Astrocyte of the cerebellum (primary cell): ENCODE data around the gene CGA.

ENCODE experiments used
- DNase-seq: peaks from one replicate; pipeline ENCODE4 v3.0.0-alpha.2; 2011; ENCODE audit warnings: low read depth
- H3K4me3 ChIP-seq: 2 replicates; pipeline ENCODE4 v1.5.1; 2011; ENCODE audit warnings: mild to moderate bottlenecking, low read depth, low read length, moderate library complexity
- in situ Hi-C: cut with HindIII; loops from 2 replicates; pipeline ENCODE4 v1.10.0; 2017; ENCODE audit warnings: low sequenced_read_pairs
- TF ChIP-seq, protein P1 (sequence below): IDR thresholded peaks from 2 replicates; pipeline ENCODE4 v1.5.1; 2012; ENCODE audit warnings: low read length, low read depth, moderate library complexity, mild to moderate bottlenecking; ENCODE audit errors: missing control alignments

The CGA gene

DNA sequence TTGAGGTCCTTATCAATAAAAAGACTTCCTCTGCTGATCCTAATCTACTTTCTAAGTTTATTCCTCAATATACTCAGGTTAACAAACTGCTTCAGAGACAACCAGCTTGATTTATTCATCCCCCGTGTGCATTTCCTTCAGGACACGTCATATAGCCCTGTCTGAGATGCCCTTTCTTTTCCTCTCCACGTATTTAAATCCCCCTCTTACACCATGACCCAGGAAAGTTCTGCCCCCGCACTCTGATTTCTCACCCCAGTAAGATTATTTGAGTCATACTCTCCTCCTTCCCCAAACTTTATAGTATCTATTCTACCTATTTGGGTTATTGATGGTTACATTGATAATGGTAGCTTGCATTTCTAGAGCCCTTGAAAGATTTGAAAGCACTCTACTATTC, 9.8 kb upstream of the CGA start:
- TF ChIP-seq, protein P1, sequence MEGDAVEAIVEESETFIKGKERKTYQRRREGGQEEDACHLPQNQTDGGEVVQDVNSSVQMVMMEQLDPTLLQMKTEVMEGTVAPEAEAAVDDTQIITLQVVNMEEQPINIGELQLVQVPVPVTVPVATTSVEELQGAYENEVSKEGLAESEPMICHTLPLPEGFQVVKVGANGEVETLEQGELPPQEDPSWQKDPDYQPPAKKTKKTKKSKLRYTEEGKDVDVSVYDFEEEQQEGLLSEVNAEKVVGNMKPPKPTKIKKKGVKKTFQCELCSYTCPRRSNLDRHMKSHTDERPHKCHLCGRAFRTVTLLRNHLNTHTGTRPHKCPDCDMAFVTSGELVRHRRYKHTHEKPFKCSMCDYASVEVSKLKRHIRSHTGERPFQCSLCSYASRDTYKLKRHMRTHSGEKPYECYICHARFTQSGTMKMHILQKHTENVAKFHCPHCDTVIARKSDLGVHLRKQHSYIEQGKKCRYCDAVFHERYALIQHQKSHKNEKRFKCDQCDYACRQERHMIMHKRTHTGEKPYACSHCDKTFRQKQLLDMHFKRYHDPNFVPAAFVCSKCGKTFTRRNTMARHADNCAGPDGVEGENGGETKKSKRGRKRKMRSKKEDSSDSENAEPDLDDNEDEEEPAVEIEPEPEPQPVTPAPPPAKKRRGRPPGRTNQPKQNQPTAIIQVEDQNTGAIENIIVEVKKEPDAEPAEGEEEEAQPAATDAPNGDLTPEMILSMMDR: no peak
- H3K4me3 ChIP-seq: no peak overlapping the region
- in situ Hi-C loops: no loop called here
- no peak for DNase-seq

DNA sequence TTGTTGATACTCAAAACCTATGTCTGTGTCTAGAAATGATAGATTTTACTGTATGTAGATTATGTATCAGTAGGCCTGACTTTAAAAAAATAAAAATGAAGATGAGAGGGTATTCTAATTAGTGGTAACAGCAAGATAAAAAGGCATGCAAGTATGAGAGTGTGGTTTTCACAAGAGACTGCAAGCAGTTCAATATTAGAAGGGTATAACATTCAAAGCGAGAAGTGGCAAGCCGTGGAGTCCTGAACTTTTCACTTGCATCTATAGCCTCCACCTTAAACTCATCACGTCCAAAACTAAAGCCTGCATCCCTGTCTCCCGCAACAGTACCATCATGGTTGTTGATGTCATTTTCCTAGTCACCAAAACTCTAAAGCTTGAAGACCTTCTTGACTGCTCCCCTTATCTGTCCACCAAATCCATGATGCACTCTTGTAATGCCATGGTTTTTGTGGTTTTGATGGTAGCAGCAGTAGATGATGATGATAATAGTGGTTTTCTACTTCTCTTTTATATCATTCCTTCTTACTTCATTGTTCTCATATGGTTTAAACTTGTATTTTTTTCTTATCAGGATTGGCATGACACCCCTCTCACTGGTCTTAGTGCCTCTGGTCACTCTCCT, 9.2 kb upstream of the CGA start:
- DNase-seq: no peak
- in situ Hi-C loops: no loop called here
- TF ChIP-seq, protein P1: no peak
- H3K4me3 ChIP-seq: no peak overlapping the region

- in situ Hi-C loops: no loop called here
- TF ChIP-seq, protein P1: no peak
- no peak for DNase-seq
- no peak overlapping the region for H3K4me3 ChIP-seq
Observed at GRCh38 chr6:87102151-87102621, 7.3 kb upstream of the CGA start.

DNA sequence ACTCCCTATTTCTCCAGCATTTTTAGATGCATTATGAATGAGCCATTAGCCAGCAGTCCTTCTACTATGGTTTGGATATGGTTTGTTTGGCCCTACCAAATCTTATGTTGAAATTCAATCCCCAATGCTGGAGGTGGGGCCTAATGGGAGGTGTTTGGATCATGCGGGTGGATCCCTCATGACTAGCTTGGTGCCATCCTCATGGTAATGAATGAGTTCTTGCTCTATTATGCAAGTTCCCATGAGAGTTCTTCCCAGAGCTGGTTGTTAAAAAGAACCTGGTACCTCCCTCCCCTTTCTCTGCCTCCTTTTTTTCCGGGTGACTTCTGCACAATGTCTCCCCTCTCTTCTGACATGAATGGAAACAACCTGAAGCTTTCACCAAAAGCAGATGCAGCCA, 6.2 kb upstream of the CGA start:
- TF ChIP-seq, protein P1: no peak
- no peak for DNase-seq
- in situ Hi-C loops: no loop called here
- no peak overlapping the region for H3K4me3 ChIP-seq

DNA sequence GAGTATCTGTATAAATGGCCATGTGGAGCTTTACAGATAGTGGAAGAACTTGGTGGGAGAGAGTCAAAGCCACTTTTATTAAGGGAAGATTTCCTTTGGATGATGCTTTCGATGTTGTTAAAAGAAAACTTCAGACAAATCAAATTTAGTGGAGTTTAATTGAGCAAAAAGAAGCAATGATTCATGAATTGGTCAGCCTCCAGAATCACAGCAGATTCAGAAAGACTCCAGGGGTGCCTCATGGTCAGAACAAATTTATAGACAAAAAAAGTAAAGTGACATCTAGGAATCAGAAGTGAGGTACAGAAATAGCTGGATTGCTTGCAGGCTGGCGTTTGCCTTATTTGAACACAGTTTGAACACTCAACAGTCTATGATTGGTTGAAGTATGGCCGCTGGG, 5.3 kb upstream of the CGA start:
- no peak overlapping the region for H3K4me3 ChIP-seq
- in situ Hi-C loops: no loop called here
- peak; percentile 9 for DNase-seq
- TF ChIP-seq, protein P1: no peak

GRCh38 chr6:87099472-87099871, 4.6 kb upstream of the CGA start:
- no peak for DNase-seq
- in situ Hi-C loops: no loop called here
- TF ChIP-seq, protein P1: no peak
- H3K4me3 ChIP-seq: no peak overlapping the region
